GM23338 (cell line): ENCODE data around the gene ATP8A2. TPM values are rescaled to one million over a fixed set of nuclear protein-coding genes. Genes with fewer than 3 reads are reported as not detected.

ENCODE experiments used
- ATAC-seq: fragments of 200-7000 bp; cut with Tn5 transposase; 3 replicates; pipeline ENCODE4 v1.9.1; 2020
- DNase-seq: peaks from one replicate; pipeline ENCODE4 v3.0.0-alpha.2; 2015; ENCODE audit warnings: low spot score
- H2AFZ ChIP-seq: fragments of 200-600 bp; sonication (generic); 2 replicates; pipeline ENCODE4 v1.8.0; 2016; ENCODE audit warnings: antibody characterized with exemption, mild to moderate bottlenecking, moderate library complexity
- H3F3A ChIP-seq: fragments of 200-600 bp; sonication (generic); replicated peaks from 2 replicates; pipeline ENCODE4 v1.8.0; 2017; ENCODE audit warnings: antibody characterized with exemption, mixed run types, low read depth
- H3K27ac ChIP-seq: fragments of 200-600 bp; sonication (generic); 2 replicates; pipeline ENCODE4 v1.6.1; 2016; ENCODE audit warnings: low read depth
- H3K27me3 ChIP-seq: fragments of 200-600 bp; sonication (generic); 2 replicates; pipeline ENCODE4 v1.8.0; 2016; ENCODE audit warnings: mild to moderate bottlenecking, mixed run types, moderate library complexity; ENCODE audit not compliant: insufficient read depth
- H3K36me3 ChIP-seq: fragments of 200-600 bp; sonication (generic); 2 replicates; pipeline ENCODE4 v1.8.0; 2016; ENCODE audit warnings: mild to moderate bottlenecking; ENCODE audit not compliant: insufficient read depth
- H3K4me1 ChIP-seq: fragments of 200-600 bp; sonication (generic); 2 replicates; pipeline ENCODE4 v1.8.0; 2016; ENCODE audit warnings: mild to moderate bottlenecking, moderate library complexity; ENCODE audit not compliant: insufficient read depth
- H3K4me2 ChIP-seq: fragments of 200-600 bp; sonication (generic); 2 replicates; pipeline ENCODE4 v1.7.1; 2017; ENCODE audit warnings: mixed run types
- H3K4me3 ChIP-seq: fragments of 200-600 bp; sonication (generic); 2 replicates; pipeline ENCODE4 v1.6.1; 2016; ENCODE audit warnings: mixed run types
- H3K79me2 ChIP-seq: fragments of 200-600 bp; sonication (generic); replicated peaks from 2 replicates; pipeline ENCODE4 v1.8.0; 2017; ENCODE audit warnings: mild to moderate bottlenecking; ENCODE audit not compliant: insufficient read depth
- H3K9me2 ChIP-seq: fragments of 200-600 bp; sonication (generic); 2 replicates; pipeline ENCODE4 v1.8.0; 2017; ENCODE audit not compliant: insufficient read depth
- H4K20me1 ChIP-seq: fragments of 200-600 bp; sonication (generic); replicated peaks from 2 replicates; pipeline ENCODE4 v1.8.0; 2017; ENCODE audit warnings: mild to moderate bottlenecking; ENCODE audit not compliant: insufficient read depth
- H3K27ac Mint-ChIP-seq: 2 replicates; pipeline ENCODE4 v1.8.0; 2020; ENCODE audit warnings: inconsistent platforms, mild to moderate bottlenecking, moderate library complexity, mixed read lengths
- H3K27me3 Mint-ChIP-seq: 3 replicates; pipeline ENCODE4 v1.8.0; 2022; ENCODE audit warnings: low read depth, mild to moderate bottlenecking, moderate library complexity, mixed read lengths, inconsistent platforms; ENCODE audit not compliant: insufficient read depth, poor library complexity
- H3K36me3 Mint-ChIP-seq: 3 replicates; pipeline ENCODE4 v1.8.0; 2021; ENCODE audit warnings: low read depth, mild to moderate bottlenecking, inconsistent platforms, moderate library complexity, mixed read lengths
- H3K4me1 Mint-ChIP-seq: 3 replicates; pipeline ENCODE4 v1.8.0; 2020; ENCODE audit warnings: mild to moderate bottlenecking, inconsistent platforms, mixed read lengths
- H3K4me3 Mint-ChIP-seq: 3 replicates; pipeline ENCODE4 v1.8.0; 2021; ENCODE audit warnings: moderate library complexity, mild to moderate bottlenecking, inconsistent platforms, mixed read lengths
- H3K9me3 Mint-ChIP-seq: 3 replicates; pipeline ENCODE4 v1.8.0; 2020; ENCODE audit warnings: moderate library complexity, mild to moderate bottlenecking, inconsistent platforms, mixed read lengths
- EZH2 ChIP-seq: fragments of 200-600 bp; sonication (generic); IDR thresholded peaks from one replicate; pipeline ENCODE4 v1.8.0; 2017; ENCODE audit warnings: antibody characterized with exemption, mild to moderate bottlenecking, low read depth; ENCODE audit not compliant: unreplicated experiment
- EZH2phosphoT487 ChIP-seq: fragments of 200-600 bp; sonication (generic); IDR thresholded peaks from one replicate; pipeline ENCODE4 v1.8.1; 2018; ENCODE audit warnings: antibody characterized with exemption; ENCODE audit not compliant: unreplicated experiment
- JUNB ChIP-seq: IDR thresholded peaks from one replicate; pipeline ENCODE4 v1.6.1; 2016; ENCODE audit warnings: antibody characterized with exemption; ENCODE audit not compliant: unreplicated experiment
- ZNF114 ChIP-seq: fragments of 250-450 bp; sonication (Bioruptor Pico); IDR thresholded peaks from 2 replicates; pipeline ENCODE4 v1.5.0; 2020; ENCODE audit warnings: mild to moderate bottlenecking, moderate library complexity
- polyA plus RNA-seq: library from polyadenylated mRNA; unstranded; fragments of >200 nt; fragmentation: Nextera tagmentation; extraction: Ambion mirVana; gene quantifications from 2 replicates; pipeline ENCODE4 v1.2.1, GENCODE V29; 2016
- total RNA-seq: library from RNA; depleted of rRNA; stranded (reverse); fragments of >200 nt; shearing (Covaris generic); gene quantifications from 2 replicates; pipeline ENCODE4 v1.2.3, GENCODE V29; 2014
- TF ChIP-seq, protein P1 (sequence below), 2 experiments: fragments of 200-600 bp in 1 of 2; sonication (generic) in 1 of 2; conservative IDR thresholded peaks; 2 replicates each; pipeline versions ENCODE4 v1.5.1 to v1.6.1; 2016 to 2017; ENCODE audit warnings: antibody characterized with exemption in 2 of 2, low read depth in 2 of 2, mild to moderate bottlenecking in 2 of 2, moderate library complexity in 1 of 2
- TF ChIP-seq, protein P2 (sequence below): fragments of 250-450 bp; sonication (Bioruptor Pico); IDR thresholded peaks from 2 replicates; pipeline ENCODE4 v1.5.0; 2020; ENCODE audit warnings: mild to moderate bottlenecking, moderate library complexity

ATP8A2 gene
- total and polyA plus RNA-seq, 2 experiments from 2014 or later: 5.7 to 8.8 TPM

DNA sequence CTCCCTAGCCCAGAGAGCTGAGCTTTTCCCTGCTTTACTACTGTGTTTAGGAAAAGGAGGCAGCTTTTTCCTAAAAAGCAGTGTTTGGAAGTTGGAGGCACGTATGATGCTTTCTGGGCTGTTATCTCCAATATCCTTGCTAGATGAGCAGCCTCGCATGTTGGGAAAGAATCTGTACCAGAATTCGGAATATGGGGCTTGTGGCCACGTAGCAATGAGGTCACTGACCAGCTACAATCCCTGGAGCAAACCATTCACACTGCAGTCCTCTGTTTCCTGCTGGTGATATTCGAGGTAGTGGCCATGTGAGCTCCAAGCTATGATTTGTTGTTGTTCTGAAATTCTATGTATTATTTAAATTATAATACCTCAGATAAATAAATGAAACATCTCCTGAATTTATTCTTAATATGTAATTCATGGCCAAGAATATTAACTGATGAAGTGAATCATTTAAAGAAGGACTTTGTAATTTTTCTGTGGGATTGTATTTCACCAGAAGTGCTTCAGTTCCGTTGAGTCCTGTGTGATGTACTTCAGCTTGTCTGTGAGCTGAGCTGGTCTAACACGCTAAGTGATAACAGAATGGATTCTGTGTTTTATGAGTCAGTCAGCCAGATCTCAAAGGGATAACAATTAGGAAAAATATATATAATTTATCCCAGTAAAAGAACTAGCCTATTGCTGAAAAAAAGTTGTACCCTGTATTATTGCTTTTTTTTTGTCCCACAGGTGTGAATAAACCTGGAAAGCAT is 360.5 kb downstream of the ATP8A2 start (continued):
- TF ChIP-seq, protein P1, sequence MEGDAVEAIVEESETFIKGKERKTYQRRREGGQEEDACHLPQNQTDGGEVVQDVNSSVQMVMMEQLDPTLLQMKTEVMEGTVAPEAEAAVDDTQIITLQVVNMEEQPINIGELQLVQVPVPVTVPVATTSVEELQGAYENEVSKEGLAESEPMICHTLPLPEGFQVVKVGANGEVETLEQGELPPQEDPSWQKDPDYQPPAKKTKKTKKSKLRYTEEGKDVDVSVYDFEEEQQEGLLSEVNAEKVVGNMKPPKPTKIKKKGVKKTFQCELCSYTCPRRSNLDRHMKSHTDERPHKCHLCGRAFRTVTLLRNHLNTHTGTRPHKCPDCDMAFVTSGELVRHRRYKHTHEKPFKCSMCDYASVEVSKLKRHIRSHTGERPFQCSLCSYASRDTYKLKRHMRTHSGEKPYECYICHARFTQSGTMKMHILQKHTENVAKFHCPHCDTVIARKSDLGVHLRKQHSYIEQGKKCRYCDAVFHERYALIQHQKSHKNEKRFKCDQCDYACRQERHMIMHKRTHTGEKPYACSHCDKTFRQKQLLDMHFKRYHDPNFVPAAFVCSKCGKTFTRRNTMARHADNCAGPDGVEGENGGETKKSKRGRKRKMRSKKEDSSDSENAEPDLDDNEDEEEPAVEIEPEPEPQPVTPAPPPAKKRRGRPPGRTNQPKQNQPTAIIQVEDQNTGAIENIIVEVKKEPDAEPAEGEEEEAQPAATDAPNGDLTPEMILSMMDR (conservative IDR thresholded peaks at IDR 0.05; ENCODE audit: low read depth in 2 of 2): no peak
- TF ChIP-seq JUNB: no peak
- TF ChIP-seq, protein P2, sequence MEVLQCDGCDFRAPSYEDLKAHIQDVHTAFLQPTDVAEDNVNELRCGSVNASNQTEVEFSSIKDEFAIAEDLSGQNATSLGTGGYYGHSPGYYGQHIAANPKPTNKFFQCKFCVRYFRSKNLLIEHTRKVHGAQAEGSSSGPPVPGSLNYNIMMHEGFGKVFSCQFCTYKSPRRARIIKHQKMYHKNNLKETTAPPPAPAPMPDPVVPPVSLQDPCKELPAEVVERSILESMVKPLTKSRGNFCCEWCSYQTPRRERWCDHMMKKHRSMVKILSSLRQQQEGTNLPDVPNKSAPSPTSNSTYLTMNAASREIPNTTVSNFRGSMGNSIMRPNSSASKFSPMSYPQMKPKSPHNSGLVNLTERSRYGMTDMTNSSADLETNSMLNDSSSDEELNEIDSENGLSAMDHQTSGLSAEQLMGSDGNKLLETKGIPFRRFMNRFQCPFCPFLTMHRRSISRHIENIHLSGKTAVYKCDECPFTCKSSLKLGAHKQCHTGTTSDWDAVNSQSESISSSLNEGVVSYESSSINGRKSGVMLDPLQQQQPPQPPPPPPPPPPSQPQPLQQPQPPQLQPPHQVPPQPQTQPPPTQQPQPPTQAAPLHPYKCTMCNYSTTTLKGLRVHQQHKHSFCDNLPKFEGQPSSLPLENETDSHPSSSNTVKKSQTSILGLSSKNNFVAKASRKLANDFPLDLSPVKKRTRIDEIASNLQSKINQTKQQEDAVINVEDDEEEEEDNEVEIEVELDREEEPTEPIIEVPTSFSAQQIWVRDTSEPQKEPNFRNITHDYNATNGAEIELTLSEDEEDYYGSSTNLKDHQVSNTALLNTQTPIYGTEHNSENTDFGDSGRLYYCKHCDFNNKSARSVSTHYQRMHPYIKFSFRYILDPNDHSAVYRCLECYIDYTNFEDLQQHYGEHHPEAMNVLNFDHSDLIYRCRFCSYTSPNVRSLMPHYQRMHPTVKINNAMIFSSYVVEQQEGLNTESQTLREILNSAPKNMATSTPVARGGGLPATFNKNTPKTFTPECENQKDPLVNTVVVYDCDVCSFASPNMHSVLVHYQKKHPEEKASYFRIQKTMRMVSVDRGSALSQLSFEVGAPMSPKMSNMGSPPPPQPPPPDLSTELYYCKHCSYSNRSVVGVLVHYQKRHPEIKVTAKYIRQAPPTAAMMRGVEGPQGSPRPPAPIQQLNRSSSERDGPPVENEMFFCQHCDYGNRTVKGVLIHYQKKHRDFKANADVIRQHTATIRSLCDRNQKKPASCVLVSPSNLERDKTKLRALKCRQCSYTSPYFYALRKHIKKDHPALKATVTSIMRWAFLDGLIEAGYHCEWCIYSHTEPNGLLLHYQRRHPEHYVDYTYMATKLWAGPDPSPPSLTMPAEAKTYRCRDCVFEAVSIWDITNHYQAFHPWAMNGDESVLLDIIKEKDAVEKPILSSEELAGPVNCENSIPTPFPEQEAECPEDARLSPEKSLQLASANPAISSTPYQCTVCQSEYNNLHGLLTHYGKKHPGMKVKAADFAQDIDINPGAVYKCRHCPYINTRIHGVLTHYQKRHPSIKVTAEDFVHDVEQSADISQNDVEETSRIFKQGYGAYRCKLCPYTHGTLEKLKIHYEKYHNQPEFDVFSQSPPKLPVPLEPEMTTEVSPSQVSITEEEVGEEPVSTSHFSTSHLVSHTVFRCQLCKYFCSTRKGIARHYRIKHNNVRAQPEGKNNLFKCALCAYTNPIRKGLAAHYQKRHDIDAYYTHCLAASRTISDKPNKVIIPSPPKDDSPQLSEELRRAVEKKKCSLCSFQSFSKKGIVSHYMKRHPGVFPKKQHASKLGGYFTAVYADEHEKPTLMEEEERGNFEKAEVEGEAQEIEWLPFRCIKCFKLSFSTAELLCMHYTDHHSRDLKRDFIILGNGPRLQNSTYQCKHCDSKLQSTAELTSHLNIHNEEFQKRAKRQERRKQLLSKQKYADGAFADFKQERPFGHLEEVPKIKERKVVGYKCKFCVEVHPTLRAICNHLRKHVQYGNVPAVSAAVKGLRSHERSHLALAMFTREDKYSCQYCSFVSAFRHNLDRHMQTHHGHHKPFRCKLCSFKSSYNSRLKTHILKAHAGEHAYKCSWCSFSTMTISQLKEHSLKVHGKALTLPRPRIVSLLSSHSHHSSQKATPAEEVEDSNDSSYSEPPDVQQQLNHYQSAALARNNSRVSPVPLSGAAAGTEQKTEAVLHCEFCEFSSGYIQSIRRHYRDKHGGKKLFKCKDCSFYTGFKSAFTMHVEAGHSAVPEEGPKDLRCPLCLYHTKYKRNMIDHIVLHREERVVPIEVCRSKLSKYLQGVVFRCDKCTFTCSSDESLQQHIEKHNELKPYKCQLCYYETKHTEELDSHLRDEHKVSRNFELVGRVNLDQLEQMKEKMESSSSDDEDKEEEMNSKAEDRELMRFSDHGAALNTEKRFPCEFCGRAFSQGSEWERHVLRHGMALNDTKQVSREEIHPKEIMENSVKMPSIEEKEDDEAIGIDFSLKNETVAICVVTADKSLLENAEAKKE (CRISPR knock-in tag): no peak
- TF ChIP-seq ZNF114 (CRISPR knock-in tag): no peak

DNA sequence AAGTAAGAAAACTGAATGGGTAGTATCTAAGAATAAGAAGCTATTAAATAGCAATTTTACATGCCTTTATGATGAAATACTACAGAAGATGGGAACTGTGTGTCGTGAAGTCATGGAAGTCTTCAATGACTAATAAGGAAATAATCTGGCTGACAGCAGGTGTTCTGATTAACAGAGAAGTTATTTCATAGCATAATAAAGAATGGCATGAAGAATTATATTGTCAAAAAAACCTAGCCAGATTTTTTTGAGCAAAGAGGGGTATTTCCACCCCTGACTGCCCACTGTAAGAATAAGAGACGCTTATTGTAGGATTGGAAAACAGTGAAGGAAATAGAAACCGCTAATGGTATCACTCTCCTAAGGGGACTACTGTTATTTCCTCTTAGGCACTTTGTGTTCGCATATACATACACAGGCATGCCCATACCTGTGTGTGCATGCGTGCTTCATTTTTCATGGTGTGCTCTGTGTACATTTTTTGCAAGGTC is 361.3 kb downstream of the ATP8A2 start:
- no peak overlapping the region for H3K4me3 Mint-ChIP-seq
- peaks cover 3% of the 10 kb centered on the region for H3K27me3 Mint-ChIP-seq
- Histone ChIP-seq H3K27me3 (no peaks in the 10 kb centered on the region), H3K27ac (no peak overlapping the region), H3K79me2 (no peaks in the 10 kb centered on the region), H3K4me3 (no peak overlapping the region), H2AFZ (no peak overlapping the region), H4K20me1 (no peaks in the 10 kb centered on the region), H3K4me2 (no peak overlapping the region), H3K9me2 (no peaks in the 10 kb centered on the region), H3F3A (no peaks in the 10 kb centered on the region), H3K36me3 (no peaks in the 10 kb centered on the region), H3K4me1 (peaks cover 19% of the 10 kb centered on the region)
- H3K36me3 Mint-ChIP-seq: no peaks in the 10 kb centered on the region
- H3K4me1 Mint-ChIP-seq: peaks cover 31% of the 10 kb centered on the region
- ATAC-seq (no peak), DNase-seq (no peak)
- H3K9me3 Mint-ChIP-seq: no peaks in the 10 kb centered on the region
- TF ChIP-seq EZH2phosphoT487 (no peak), EZH2 (no peak), JUNB (no peak)
- H3K27ac Mint-ChIP-seq: no peak overlapping the region
